Limb (tissue), 2 donors: ENCODE measurements around the gene CALU.

ENCODE experiments used
- DNase-seq, 2 donors: peaks; one replicate each; pipeline ENCODE4 v3.0.0-alpha.2; 2016; ENCODE audit errors: extremely low spot score in 2 of 2

The CALU gene

DNA sequence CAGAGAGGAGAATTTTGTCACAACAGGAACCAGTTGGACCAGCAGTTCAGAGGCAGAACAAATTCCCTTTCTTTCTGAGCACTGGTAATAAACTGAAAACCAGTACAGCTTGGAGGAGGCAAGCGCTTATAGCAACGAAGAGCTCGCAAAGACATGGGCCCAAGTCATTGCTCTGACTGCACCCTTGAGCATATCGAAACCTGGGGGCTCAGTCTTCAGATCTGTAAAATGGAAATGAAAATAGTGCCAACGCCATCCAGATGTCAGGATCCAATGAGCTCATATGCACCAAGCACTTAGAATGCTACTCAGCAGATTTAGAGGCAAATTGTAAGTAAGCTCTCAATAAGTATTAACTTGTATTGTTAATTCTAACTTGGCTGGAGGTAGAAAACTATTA is 14.4 kb upstream of the CALU start:
- no peak for DNase-seq

DNA sequence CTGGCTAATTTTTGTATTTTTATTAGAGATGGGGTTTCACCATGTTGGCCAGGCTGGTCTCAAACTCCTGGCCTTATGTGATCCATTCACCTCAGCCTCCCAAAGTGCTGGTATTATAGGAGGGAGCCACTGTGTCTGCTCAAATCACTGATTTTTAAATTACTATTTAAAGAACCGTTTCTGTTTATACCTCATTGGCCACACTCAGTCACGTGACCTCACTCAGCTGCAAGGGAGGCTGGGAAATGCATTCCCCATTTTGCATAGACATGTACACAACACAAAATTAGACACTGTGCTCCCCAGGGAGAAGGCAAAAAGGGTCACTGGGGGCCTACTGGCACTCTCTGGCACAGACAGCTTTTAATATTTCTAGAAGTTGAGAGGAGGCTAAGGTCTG is 13.6 kb upstream of the CALU start:
- DNase-seq: no peak

DNA sequence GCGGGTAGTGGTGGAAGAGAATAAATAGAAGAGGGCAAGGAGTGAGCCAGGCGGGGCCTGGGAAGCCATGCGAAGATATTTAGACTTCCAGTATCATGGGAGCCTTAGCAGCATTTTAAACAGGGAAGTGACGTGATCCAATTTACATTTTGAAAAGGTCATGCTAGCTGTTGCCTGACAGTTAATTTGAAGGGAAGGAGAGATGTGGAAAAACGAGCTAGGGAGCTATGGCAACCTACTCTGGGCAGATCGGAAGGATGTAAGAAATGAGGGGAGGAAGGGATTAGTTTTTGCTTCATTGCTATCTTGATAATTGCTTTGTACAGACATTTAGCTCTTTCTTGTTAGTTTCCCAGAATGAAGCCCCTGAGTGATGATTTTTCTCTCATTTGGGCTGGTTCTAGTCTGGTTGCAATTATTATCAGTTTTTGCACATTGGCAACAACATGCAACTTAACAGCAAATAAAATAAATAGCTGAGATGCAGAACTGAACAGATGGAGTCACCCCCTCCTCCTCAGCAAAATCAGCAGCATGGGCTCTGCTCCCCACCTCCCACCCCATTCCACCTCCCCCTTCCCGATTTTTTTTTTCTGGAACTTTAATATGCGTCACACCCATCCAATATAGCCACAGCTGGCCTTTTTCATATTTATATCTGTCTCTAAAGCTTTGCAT is 13.0 kb upstream of the CALU start:
- no peak for DNase-seq

DNA sequence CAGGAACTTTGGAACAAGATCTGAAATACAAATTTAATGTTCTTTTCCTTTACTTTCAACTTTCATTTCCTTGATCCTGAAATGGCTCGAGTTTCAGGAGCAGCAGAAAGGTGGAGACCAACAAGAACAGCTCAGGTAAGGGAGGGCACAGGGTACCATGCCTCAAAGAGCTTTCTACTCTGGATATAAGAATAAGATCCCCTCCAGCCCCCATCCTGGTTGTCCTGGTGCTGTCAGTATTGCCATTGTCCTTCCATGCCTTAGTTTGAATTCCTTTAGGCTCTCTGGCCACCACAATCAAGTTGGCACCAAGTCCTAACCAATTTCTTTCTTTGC is 12.5 kb upstream of the CALU start:
- DNase-seq: no peak

DNA sequence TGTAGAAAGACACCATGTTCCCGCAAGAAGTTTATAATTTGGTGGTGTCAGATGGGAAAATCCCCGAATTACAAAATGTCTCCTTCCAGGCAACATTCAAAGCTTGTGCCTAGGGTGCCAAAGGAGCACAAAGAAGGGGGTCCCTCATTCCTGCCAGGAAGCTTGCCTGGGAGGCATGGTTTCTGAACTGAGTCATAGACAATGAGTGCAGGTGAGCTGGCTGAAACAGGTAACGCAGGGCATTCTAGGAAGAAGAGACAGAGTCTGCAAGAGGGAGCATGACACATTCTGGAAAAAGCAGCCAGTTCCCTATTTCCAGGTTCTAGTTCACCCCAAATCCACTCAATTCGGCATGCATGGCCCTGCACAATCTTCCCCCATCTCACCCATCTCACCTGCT is 11.9 kb upstream of the CALU start:
- DNase-seq: no peak

DNA sequence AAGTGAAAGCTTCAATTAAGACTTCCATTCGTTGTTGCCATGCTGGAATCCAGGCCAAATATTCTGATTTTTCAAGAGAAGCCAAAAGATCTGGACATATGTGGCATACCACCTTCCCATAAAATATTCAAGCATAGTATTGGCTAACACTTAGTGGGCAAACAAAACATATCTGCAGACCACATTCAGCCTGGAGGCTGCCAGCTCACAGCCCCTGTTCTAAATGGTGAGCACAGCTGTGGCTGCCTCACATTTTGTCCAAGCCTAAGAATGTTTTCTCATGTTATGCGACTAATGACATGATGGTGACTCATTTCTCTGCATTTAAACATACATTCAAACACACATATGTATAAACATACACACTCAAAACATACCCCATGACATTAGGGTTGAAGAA is 10.6 kb upstream of the CALU start:
- no peak for DNase-seq

DNA sequence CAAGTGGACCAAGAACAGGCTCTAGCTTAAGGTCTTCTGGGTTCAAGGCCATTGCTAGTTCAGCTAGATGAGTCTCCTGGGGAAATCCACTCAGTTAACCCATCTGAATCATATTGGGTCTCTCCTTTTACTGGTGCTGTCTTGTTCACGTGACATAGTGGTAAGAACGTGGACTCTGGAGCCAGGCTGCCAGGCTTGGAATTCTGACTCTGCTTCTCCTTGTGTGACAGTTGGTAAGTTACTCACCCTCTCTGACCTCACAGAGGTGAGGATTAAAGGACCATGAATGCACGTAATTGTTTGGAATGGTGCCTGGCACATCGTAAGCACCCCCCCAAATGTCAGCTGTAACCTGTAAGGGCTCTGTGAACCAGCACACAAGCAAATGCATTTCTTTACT is 9.7 kb upstream of the CALU start:
- no peak for DNase-seq

DNA sequence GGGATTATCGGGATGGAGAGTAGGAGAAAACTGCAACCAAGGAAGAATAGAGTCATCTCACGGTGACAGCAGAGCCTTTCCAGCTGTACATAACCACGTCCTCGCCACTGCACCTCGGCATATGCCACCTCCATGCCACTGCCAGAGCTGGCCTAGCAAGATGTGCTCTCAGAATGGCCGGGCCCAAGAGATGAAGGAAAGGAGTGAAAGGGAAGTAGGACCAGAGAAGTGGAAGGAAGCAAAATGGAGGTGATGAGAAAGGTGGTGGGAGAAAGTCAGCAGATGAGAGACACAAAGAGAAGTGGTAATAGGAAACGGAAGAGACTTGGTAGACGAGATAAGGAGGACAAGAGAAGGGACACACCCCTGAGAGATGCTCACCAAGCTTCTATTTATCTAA is 8.0 kb upstream of the CALU start:
- no peak for DNase-seq

DNA sequence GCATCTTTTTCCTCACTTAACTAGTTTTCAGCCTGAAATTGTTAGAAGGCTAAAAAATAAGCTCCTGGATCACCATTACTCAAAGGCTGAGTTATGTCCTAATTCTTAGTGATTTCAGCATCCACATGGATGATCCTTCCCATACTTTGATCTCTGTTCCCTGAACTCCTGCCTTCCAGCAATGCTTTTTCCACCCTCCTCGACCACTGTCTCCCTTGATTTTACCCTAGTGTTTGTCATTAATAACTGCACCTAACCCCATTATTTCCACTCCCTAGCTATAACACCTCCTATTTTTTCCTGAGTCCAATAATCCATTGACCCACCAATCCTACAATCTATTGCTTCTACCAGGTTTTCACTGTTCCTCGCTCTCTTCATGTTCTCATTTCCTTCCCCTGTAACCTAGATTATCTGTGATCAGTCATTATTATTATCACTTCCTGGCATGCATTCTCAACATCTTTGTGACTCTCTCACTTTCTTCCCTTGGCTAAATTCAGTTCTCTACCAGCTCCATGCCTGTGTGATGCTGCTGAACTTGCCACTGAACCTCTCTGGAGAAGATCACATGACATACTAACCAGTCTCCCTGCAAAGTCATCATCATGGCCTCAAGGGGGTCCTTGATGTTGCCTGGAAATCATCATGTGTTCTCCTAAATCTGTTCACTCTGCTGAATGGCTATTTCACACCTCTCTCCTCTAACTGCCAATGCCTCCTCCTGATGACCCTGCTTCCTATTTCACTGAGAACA is 6.5 kb upstream of the CALU start:
- no peak for DNase-seq

DNA sequence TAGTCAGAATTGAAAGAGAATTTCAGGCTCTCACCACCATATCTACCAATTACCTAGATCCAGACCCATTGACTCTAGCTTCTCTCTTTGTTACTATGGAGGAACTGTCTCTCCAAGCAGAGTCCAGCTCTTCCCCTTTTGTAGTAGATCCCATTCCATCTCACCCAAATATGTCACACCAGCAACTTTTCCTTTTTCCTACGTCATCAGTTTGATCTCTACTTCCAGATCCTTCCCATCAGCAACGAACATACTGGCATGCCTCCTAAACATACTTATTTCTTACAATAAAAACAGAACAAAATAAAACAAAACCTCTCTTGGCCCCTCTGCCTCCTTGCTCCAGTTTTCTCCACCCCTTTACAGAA is 5.9 kb upstream of the CALU start:
- no peak for DNase-seq

DNA sequence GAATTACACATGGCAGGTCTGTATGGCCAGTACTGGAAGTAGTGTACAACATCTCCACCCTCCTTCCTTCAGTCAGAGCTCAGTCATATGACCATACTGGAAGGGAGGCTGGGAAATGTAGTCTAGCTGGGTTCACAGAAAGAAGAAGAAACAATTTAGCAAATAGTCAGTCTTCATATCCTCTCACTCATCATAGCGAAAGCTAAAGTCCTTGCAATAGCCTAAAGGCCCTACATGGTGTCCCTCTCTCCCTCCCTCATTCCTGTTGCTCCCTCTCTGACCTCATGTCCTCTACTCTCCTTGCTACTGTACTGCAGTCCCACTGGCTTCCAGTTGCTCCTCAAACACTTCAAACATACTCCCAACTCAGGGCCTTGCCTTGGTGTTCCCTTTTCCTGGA is 4.3 kb upstream of the CALU start:
- DNase-seq: no peak

DNA sequence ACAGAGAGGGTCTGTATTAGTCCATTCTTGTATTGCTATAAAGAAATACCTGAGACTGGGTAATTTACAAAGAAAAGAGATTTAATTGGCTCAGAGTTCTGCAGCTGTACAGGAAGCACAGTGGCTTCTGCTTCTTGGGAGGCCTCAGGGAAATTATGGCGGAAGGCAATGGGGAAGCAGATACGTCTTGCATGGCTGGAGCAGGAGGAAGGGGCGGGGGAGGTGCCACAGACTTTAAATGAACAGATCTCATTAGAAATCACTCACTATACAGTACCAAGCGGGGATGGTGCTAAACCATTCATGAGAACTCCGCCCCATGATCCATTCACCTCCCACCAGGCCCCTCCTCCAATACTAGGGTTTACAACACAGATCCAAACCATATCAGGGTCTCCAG is 3.7 kb upstream of the CALU start:
- no peak for DNase-seq

DNA sequence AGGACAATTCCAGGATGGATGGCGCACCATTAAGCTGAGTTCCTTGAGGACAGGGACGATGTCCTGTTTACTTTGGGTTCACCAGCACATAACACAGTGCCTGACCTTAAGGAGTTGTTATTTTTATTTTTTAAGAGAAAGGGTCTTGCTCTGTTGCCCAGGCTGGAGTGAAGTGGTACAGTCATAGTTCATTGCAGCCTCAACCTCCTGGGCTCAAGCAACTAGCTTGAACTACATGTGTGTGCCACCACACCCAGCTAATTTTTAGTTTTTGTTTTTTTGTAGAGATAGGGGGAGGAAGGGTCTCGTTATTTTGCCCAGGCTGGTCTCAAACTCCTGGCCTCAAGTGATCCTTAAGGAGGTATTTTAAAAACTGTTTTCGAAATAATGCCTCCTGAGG is 1.7 kb upstream of the CALU start:
- no peak for DNase-seq

DNA sequence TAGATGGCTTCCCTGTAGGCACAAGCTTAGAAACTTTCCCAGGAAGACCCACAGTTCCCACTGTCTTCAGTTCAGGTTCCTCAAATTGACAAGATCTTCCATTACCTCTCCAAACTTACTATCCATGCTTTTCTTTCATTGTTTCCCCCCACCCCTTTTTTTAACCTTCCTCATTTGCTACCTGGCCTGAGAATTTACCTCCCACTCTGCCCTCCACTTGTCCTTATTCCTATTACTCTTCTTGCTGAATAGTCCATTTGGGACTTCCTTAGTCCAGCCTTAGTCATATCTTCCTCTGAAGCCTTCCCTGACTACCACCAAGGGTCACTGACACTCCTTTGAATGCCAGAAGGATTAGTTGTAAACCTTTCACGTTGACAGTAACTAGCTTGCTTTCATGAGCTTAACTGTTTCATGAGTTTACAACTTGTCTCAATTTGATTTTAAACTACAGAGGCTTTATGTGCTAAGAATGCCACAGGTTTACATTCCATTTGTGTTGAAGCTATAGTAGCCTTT is 1.2 kb upstream of the CALU start:
- no peak for DNase-seq

DNA sequence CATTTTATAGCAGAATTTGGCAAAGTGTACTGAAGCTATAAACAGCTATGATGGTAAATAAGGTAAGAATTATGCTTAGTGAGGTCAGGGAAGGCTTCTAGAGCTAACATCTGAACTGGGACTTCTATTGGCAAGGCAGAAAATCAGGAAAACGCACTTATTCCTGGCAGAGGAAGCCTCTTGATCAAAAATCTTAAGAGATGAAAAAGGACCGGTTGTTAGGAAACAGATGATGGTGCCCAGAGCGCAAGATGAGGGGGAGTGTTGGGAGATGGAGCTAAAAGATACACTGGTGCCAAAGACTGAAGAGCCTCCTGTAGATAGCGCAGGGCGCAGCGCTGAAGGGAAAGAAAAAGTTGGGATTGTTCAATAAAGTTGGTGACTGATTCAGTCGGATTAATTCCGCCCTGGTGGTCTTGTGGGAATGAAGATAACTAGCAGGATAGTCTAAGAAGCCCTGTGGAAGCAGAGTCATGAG is 550 bp upstream of the CALU start:
- DNase-seq: no peak

DNA sequence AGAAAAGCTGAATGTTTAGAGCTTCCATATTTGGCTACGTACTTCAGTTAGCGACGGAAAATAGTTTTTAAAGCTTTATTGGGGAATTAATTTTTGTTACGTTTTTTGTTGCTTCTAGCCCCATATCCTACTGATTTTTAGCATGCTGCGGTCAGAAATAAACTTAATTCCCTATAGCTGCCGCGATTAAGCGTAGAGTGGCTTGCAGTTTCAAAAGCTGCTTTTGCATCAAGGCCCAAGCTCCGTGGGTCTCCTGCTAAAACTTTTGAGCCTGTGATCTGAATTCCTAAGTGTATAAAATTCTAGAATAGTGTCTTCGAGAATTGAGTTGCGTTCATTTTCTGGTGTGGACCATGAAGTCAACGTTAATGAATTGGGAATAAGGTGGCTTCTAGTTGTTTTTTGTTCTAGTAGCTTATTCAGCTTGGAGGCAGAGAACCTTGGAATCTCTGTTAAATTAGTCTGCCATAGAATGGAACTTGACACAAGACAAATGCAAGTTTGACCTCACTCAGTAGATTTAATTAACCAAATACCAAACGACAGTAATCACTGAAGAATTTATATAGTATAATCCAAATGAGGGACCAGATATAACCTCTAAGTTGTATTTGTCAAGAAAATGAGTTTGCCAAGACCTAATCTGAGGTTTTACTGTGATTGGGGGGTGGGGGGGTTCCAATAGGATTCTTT is 977 bp downstream of the CALU start:
- DNase-seq: no peak

DNA sequence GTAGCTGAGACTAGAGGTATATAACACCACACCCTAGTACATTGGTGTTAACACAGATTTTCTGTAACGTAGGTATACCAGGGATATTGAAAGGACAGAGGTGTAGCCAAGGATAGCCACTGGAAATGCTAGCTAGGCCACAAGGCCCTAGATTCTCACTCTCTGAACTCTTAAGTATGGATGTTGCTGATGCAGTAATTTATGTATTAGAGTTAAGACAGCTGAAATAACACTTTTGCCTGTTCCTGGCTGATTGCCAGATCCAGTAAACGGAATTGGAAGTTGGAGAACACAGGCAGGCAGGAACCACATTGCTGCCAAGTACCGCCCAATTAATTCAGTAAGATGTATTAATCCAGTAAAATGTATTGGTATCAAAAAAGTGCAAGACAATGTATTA is 1.8 kb downstream of the CALU start:
- DNase-seq: no peak

DNA sequence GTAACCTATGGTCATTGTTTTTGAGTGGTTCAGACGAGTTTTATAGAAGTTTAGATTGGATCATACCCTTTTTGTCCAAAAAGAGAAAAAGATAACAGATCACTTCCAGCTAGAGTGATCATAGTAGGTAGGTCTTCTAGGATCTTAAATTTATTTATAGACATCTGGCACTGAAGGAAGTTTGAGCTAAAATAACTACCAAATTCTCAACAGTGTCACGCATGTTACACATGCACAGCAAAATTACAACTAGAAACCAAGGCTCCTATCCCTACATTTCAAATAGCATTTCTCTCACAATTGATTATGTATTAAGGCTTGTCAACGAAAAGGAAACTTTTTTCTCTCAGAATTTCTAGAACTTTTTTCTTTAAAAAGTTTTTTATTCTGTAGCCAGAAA is 2.3 kb downstream of the CALU start:
- no peak for DNase-seq

DNA sequence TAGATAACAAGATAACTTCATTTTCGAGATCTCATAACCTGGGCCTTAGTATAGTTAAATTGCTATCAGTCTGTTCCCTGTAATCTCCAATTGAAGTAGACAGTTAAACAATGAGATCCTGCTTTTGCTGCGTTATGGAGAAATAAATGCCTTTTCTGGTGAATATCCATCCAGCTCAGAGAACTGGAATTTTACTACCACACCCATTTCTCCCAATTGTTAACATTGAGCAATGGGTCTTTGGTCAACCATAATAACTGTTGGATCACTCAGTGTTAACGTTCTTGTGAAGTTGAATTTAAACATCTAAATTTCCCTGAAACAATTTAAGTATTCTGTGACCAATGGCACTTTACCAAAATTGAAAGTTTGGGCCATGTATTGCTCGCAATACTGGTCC is 3.0 kb downstream of the CALU start:
- no peak for DNase-seq

DNA sequence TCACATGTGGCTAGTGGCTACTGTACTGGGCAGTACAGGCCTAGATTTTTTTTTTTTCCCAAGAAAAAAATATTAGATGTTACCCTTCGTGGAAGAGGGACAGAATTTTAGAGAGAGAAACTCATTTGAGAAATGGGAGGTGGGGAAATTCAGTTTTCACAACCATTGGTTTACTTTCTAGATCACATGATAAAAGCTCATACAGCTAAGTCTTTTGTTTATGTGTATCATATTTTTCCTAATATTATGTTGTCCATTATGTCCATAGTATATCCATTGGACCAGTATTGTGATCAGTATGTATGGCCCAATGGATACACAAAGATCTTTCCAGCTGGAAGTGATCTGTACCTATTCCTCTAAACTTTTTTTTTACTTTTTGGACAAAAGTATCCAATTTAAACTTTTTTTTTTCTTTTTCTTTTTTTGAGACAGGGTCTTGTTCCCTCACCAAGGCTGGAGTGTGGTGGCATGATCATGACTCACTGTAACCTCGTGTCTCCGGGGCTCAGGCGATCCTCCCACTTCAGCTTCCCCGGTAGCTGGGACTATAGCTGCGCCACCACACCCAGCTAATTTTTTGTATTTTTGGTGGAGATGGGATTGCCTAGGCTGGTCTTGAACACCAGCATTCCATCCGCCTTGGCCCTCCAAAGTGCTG is 4.1 kb downstream of the CALU start:
- DNase-seq: no peak

DNA sequence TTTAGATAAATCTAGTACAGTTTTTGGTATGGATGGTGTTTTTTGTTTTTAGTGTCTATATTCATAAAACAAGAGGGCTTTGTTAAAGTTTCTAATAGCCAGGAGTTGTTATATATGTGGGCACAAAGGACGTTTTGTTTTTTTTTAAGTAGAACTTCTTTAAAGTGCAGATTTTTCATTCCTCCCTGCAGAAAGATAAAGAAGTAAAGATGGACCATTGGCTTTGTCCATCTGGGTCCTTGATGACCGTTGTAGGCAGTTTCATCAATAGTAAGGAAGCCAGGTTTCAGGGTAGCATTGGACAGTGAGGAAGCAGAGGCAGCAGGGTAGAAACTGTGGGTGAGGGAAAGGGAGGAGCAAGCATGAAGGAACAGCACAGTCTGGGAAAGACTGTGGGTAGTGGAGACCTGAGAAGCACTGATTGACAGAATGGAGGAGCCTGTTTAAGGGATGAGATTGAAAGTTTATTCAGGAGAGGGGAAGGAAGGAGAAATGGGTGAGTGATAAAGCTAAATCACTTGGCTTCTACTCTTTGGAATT is 5.3 kb downstream of the CALU start:
- no peak for DNase-seq

DNA sequence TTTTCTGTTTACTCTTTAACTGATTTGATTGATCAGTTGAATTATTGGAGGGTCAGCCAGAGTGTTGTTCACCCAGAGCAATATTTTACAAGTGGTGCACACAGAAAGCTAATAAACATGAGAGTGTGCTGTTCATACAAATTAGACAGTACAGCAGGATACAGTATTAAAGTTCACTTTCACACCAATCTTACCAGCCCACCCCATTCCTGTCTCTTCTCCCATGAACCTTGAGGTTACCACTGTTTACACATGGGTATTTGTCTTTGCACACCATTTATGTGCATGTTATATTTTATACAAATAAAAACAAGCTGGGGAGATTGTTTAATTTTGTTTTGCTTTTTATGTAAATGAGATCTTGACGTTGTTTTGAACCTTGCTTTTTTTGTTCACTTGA is 6.5 kb downstream of the CALU start:
- no peak for DNase-seq
